Tongue (tissue), 2 donors: ENCODE results near the gene ARFGAP3. TPM values are rescaled to one million over a fixed set of nuclear protein-coding genes. Genes with fewer than 3 reads are reported as not detected.
A peak's percentile ranks its signal among the peaks of the same experiment; 100 is the strongest.
"Not testable (repeated sequence)": the region's sequence is repeated elsewhere in the genome, so short reads cannot be mapped to it uniquely, and the experiment has no call there.

ENCODE experiments used
- DNase-seq: peaks from one replicate; pipeline ENCODE4 v3.0.0-alpha.2; 2015
- total RNA-seq: library from RNA; depleted of rRNA; stranded (reverse); fragments of >200 nt; gene quantifications from one replicate; pipeline ENCODE4 v1.2.3, GENCODE V29; 2014

Gene ARFGAP3
- total RNA-seq, 1 donor from 2014 or later: 50.7 TPM

DNA sequence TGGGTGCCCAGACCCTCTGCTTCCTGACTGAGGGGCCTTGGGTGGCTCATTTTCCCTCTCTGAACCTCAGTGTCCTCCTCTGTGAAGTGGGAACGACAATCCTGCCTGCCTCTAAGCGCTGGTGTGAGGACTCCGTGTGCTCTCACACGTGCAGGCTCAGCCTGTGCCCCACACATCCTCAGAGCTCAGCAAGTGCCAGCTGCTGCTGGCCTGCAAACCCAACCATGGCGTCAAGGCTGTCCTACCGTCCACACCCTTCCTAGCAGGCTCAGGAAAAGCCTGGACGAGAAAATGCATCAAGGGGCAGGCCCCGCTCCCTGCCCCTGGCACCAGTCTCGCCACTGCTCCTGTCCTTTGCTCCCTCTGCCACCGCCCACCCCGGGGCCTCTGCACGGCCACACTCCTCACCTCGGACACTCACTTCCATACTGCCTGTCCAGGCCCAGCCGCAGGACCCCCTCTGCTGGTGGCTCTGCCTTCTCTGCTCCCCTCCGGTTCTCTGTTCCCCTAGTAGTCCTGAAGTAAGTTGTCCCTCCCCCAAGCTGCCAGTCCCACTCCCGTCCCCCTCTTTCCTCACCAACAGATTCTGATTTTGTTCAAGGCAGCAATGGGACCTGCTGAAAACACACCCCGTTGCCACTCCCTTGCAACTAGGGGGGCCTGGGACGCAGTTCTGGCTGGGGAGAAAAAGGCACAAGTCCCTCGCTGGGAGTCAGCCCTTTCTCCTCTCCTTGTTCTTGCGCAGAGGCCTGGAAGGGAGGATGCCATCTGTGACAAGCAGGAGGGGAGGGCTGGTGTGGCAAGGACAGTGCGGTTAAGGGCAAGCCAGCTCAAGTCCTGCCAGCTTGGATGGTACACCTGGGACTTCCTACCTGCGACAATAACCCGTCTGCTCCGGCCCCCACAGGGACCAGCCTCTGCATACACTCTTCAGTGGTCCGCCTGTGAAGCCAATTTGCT is 62.2 kb downstream of the ARFGAP3 start:
- DNase-seq: peak; percentile 35

DNA sequence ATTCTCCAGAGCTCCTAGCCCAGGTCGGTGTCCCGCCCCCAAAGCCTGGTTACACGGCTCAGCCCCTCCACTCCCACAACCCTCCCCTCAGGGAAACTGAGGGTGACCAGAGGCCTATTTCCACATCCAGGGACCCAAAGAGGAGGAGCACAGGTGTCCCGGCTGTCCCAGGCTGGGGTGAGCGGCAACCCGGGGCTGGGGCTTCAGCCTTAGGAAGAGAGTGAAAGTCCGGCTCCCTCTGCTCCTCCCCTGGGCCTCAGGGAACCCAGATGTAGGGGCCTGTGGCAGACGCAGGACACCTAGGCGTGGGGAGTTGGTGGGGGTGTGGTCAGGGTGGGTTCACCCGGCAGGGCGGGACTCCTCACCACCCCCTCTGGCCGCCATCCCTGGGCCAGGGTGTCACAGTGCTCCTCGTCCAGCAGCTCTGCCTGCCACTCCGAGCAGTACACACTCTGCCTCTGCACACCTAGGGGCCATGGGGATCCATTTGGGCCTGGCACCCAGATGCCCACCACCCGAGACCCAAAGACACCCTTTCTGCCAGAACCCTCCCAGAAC is 63.1 kb downstream of the ARFGAP3 start:
- no peak for DNase-seq

GRCh38 chr22:42792909-42793847 is 63.9 kb downstream of the ARFGAP3 start:
- DNase-seq: no peak

GRCh38 chr22:42792453-42792908 is 64.6 kb downstream of the ARFGAP3 start:
- DNase-seq: no peak

DNA sequence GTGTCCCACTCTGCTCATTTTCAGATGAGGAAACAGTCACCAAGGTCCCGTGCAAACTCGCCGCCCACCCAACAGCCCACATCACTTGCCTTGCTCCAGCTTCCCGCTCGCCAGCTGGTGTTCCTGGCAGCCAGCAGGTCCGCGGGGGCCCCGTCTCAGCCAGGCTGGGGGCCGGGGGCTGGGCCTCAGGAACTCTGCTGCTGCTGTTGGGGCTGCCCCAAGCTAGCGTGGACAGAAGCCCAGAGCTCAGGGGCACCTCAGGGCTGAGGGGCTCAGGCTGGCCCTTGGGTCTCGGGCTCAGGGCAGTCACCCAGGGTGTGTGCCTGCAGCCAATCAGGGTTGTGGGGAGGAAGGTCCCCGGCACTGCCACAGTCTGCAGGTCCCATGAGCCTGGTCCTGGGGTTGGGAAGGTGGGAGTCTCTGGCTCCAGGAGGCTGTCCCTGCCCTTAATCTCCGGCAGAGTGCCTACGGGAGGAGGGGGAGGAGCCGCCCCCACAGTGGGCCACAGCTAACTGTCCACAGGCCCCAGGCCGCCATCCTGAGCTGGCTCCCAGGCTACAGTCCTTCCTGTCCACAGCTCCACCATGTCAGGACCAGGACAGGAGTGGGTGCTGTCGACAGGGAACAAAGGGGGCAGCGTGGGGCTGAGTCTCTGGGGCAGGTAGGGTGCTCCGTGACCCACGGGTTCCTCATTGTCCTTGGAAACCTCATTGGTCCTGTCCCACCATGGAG is 65.2 kb downstream of the ARFGAP3 start:
- DNase-seq: peak; percentile 76

DNA sequence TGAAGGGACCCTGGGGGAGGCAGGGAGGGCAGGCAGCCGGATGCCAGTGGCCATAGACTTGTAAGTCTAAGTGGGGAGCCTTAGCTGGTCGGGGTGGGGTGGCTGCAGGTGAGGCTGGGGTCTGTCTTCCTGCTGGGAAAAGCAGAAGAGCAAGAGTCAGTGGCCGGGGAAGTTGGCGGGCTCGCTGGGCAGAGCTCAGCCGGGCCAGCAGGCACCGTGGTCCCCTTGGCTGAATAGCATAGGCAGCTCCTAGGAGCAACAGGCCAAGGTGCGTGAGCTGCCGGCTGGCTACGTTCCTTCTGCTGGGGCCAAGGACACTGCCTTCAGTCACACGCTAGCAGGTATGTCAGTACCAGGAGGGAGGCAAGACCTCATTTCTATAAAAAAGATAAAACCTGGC is 68.6 kb downstream of the ARFGAP3 start:
- no peak for DNase-seq

GRCh38 chr22:42788021-42788420 is 69.1 kb downstream of the ARFGAP3 start:
- DNase-seq: no peak

DNA sequence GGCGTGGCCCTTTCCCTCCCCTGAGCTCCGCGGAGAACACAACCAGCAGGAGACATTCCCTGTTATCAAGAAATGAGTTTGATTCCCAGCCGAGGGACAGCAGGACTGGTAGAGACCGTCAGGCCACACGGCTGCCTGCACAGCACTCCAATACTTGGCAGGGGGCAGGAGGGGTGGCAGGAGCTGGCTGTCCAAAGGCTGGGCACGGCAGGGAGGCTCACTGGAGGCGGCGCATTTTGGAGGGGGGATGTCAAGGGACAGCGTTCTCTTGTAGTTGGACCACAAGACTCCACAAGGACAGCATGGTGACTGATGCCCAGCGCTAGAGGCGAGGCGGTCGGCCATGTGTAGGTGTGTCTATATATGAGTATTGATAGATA is 69.7 kb downstream of the ARFGAP3 start:
- DNase-seq: no peak

- DNase-seq: no peak
These were observed 70.3 kb downstream of the ARFGAP3 start for GRCh38 chr22:42786606-42787356.

GRCh38 chr22:42785706-42786499 is 71.2 kb downstream of the ARFGAP3 start:
- no peak for DNase-seq

DNA sequence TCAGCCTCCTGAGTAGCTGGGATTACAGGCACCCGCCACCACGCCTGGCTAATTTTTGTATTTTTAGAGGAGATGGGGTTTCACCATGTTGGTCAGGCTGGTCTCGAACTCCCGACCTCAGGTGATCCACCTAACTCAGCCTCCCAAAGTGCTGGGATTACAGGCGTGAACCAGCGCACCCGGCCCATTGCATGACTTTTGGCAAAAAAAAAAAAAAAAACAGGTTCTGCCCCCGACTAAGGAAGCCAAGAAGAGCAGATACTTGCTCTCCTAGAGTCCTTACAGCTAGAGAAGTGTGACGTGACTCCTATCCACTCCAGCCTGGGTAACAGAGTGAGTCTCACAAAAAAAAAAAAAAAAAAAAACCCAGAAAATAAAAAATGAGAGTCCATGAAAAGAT is 74.8 kb downstream of the ARFGAP3 start:
- DNase-seq: not testable (repeated sequence)

GRCh38 chr22:42780070-42780540 is 77.0 kb downstream of the ARFGAP3 start:
- peak; percentile 94 for DNase-seq

DNA sequence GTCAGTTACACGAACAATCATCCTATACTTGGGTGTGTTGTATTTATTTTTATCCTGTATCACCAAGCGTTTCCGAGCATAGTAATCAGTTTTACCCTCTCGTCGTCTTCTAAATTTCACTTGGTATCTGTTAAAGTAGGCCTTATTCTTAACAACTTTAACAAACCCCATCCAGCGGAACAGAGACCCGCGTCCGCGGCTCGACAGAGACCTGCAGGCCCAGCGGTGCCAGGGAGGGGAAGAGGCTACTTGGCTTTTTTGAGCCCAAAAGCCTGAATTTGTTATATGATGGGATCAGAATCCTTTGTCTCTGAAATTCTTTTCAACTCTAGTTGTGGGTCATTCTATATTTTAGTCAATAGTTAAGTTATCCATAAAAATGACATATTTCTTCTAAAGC is 79.9 kb downstream of the ARFGAP3 start:
- no peak for DNase-seq

DNA sequence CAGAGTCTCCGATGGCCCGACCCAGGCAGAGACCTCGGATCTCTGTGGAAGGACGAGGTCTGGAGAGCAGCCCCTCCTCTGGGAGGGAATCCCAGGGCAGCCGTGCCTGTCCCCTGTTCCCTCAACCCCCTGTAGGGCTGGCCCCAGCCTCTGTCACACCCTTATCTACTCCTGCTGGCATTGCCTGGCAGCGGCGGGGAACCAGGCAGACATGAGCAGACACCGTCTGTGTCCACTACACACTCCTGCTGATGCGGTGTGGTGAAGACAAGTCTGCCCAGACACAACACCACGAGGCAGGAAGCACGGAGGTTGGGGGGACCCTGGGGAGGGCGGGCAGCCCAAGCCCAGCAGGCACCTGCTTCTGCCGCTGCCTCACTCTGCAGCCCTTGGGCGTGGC is 83.9 kb downstream of the ARFGAP3 start:
- DNase-seq: no peak

DNA sequence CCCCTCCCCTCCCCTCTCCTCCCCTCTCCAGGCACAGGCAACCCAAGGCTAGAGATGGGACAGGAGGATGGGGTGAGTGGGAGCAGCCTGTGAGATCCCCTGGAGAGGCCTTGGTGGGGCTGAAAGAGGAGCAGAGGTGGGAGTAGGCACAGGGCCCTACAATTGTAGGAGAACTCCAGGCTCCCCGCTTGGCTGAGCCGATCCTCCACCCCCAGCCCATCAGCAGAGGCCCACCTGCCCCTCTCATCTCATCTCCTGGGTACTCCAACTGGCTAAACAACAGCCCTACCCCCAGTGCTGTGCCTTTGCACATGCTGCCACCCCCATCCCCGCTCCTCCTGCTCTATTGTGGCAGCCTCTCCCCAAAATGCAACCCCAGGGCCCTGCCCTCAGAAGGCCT is 84.4 kb downstream of the ARFGAP3 start:
- DNase-seq: no peak

GRCh38 chr22:42770941-42771647 is 86.0 kb downstream of the ARFGAP3 start:
- DNase-seq: no peak

DNA sequence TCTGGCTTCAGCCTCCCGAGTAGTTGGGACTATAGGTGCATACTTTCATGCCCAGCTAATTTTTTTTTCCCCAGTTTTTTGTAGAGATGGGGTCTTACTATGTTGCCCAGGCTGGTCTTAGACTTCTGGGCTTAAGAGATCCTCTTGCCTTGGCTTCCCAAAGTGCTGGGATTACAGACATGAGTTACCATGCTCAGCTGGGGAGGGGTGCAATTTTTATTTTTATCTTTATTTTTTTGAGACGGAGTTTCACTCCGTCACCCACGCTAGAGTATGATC is 86.7 kb downstream of the ARFGAP3 start:
- no peak for DNase-seq

GRCh38 chr22:42769574-42770447 is 87.3 kb downstream of the ARFGAP3 start:
- DNase-seq: peak; percentile 41

- no peak for DNase-seq
These were observed 87.9 kb downstream of the ARFGAP3 start for GRCh38 chr22:42769238-42769573.
